ENCODE data around the gene MYO5B.

MYO5B gene

GRCh38 chr18:50061876-50062517 lies 132.9 kb downstream of the MYO5B start:
- no peak for DNase-seq

- DNase-seq: no peak
These were observed 134.1 kb downstream of the MYO5B start for GRCh38 chr18:50060822-50061221.

- DNase-seq: no peak
These were observed 136.2 kb downstream of the MYO5B start for GRCh38 chr18:50058731-50059130.

- no peak for DNase-seq
These were observed 137.9 kb downstream of the MYO5B start for GRCh38 chr18:50057009-50057408.

GRCh38 chr18:50056185-50056584 lies 138.8 kb downstream of the MYO5B start:
- DNase-seq: no peak

- no peak for DNase-seq
These were observed 139.5 kb downstream of the MYO5B start for GRCh38 chr18:50055488-50055887.

GRCh38 chr18:50053111-50053510 lies 141.8 kb downstream of the MYO5B start:
- no peak for DNase-seq

- DNase-seq: no peak
These were observed 143.7 kb downstream of the MYO5B start for GRCh38 chr18:50051288-50051687.

- no peak for DNase-seq
These were observed 149.8 kb downstream of the MYO5B start for GRCh38 chr18:50045126-50045525.

- no peak for DNase-seq
These were observed 150.5 kb downstream of the MYO5B start for GRCh38 chr18:50044402-50044801.

GRCh38 chr18:50042611-50043010 lies 152.3 kb downstream of the MYO5B start:
- DNase-seq: no peak

- DNase-seq: no peak
These were observed 155.2 kb downstream of the MYO5B start for GRCh38 chr18:50039746-50040145.

GRCh38 chr18:50038448-50038847 lies 156.5 kb downstream of the MYO5B start:
- DNase-seq: no peak

- DNase-seq: no peak
These were observed 160.9 kb downstream of the MYO5B start for GRCh38 chr18:50034029-50034428.

- no peak for DNase-seq
These were observed 161.9 kb downstream of the MYO5B start for GRCh38 chr18:50033004-50033403.

GRCh38 chr18:50030146-50030545 lies 164.8 kb downstream of the MYO5B start:
- no peak for DNase-seq

- DNase-seq: no peak
These were observed 167.0 kb downstream of the MYO5B start for GRCh38 chr18:50027996-50028395.

GRCh38 chr18:50024466-50024865 lies 170.5 kb downstream of the MYO5B start:
- no peak for DNase-seq

GRCh38 chr18:50022985-50023384 lies 172.0 kb downstream of the MYO5B start:
- no peak for DNase-seq

GRCh38 chr18:50014606-50015005 lies 180.3 kb downstream of the MYO5B start:
- DNase-seq: no peak

- no peak for DNase-seq
These were observed 181.4 kb downstream of the MYO5B start for GRCh38 chr18:50013363-50014138.

- no peak for DNase-seq
These were observed 183.0 kb downstream of the MYO5B start for GRCh38 chr18:50011813-50012435.

GRCh38 chr18:50009773-50010335 lies 185.1 kb downstream of the MYO5B start:
- peak; percentile 69 for DNase-seq

- DNase-seq: no peak
These were observed 186.6 kb downstream of the MYO5B start for GRCh38 chr18:50008306-50008705.

All from NCI-H1436 (cell line).